MCF 10A (cell line): ENCODE results near the gene RASGRP3. TPM values are rescaled to one million over a fixed set of nuclear protein-coding genes. Genes with fewer than 3 reads are reported as not detected.

Experiments
- BruUV-seq: library from RNA; stranded (reverse); fragments of 400-500 nt; replicated peaks from 2 replicates; lab custom pipeline; 2021; lab: Mats Ljungman, UMichigan
- CTCF ChIA-PET: fragments of 300-600 bp; sonication (Branson Sonifier 250); formaldehyde crosslinking; extraction: SDS; loops from one replicate; lab custom pipeline; 2021; ENCODE audit warnings: antibody characterized with exemption, inconsistent platforms; lab: Yijun Ruan, JAX
- POLR2A ChIA-PET: fragments of 300-600, 350-650 bp; sonication (Branson Sonifier 250); formaldehyde crosslinking; extraction: SDS; loops from one replicate; lab custom pipeline; 2020; ENCODE audit warnings: antibody characterized with exemption, inconsistent platforms; lab: Yijun Ruan, JAX
- DNase-seq: peaks from one replicate; pipeline ENCODE4 v3.0.0-alpha.2; 2018; ENCODE audit not compliant: unreplicated experiment
- H3K27ac Mint-ChIP-seq: one replicate; pipeline ENCODE4 v1.8.0; 2022; ENCODE audit warnings: mild to moderate bottlenecking, low read depth, mixed read lengths; ENCODE audit not compliant: unreplicated experiment
- H3K27me3 Mint-ChIP-seq: one replicate; pipeline ENCODE4 v1.8.0; 2022; ENCODE audit warnings: mixed read lengths; ENCODE audit not compliant: insufficient read depth, unreplicated experiment
- H3K36me3 Mint-ChIP-seq: one replicate; pipeline ENCODE4 v1.8.0; 2022; ENCODE audit warnings: mild to moderate bottlenecking, moderate library complexity, mixed read lengths; ENCODE audit not compliant: insufficient read depth, unreplicated experiment
- H3K4me1 Mint-ChIP-seq: one replicate; pipeline ENCODE4 v1.8.0; 2022; ENCODE audit warnings: mixed read lengths; ENCODE audit not compliant: insufficient read depth, unreplicated experiment
- H3K4me3 Mint-ChIP-seq: one replicate; pipeline ENCODE4 v1.8.0; 2022; ENCODE audit warnings: mild to moderate bottlenecking, moderate library complexity, mixed read lengths; ENCODE audit not compliant: unreplicated experiment
- H3K9me3 Mint-ChIP-seq: one replicate; pipeline ENCODE4 v1.8.0; 2022; ENCODE audit warnings: mixed read lengths; ENCODE audit not compliant: unreplicated experiment
- intact Hi-C: fragments of 100-400 bp; cut with micrococcal nuclease; formaldehyde crosslinking; loops from 2 replicates; pipeline ENCODE4 v1.14.1; 2022
- total RNA-seq: library from RNA; stranded (reverse); gene quantifications from 2 replicates; pipeline ENCODE4 v1.2.3, GENCODE V29; 2022
- TF ChIP-seq, protein P1 (sequence below): fragments of 200-600 bp; IDR thresholded peaks from one replicate; pipeline ENCODE4 v1.8.0; 2022; ENCODE audit warnings: antibody characterized with exemption, mild to moderate bottlenecking; ENCODE audit not compliant: unreplicated experiment

RASGRP3 gene
- total RNA-seq, 1 experiment from 2014 or later: 0.26 TPM

DNA sequence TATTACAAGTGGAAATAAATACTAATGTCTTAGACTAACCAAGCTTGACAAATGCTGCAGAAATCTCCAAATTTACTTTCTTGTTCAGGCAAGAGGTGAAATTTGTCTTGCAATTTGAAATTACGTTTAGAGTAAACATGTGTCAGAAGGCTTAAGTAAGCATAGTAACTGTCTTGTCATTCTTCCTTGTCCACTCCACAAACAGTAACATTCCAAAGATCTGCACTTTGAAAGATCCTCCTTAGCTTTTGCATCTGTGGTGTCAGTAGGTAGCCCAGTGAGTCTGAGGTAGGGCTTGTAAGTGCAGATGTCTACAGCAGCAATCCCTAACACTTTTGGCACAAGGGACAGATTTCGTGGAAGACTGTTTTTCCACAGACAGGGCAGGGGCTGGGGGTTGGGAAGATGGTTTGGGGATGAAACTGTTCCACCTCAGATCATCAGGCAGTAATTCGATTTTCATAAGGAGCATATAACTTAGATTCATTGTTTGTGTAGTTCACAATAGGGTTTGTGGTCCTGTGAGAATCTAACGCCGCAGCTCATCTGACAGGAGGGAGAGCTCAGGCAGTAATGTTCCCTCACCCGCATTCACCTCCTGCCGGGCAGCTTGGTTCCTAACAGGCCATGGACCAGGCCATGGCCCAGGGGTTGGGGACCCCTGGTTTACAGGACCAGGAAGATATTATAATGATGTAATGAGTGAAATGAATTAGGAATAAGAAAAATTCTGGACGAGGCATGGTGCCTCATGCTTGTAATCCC is 18.6 kb downstream of the RASGRP3 start:
- H3K27me3 Mint-ChIP-seq: peaks cover 8% of the 10 kb centered on the region
- CTCF ChIA-PET: no interaction called here
- intact Hi-C loops: no loop called here
- H3K36me3 Mint-ChIP-seq: no peaks in the 10 kb centered on the region
- DNase-seq: no peak
- no peak overlapping the region for H3K4me3 Mint-ChIP-seq
- POLR2A ChIA-PET: no interaction called here
- TF ChIP-seq, protein P1, sequence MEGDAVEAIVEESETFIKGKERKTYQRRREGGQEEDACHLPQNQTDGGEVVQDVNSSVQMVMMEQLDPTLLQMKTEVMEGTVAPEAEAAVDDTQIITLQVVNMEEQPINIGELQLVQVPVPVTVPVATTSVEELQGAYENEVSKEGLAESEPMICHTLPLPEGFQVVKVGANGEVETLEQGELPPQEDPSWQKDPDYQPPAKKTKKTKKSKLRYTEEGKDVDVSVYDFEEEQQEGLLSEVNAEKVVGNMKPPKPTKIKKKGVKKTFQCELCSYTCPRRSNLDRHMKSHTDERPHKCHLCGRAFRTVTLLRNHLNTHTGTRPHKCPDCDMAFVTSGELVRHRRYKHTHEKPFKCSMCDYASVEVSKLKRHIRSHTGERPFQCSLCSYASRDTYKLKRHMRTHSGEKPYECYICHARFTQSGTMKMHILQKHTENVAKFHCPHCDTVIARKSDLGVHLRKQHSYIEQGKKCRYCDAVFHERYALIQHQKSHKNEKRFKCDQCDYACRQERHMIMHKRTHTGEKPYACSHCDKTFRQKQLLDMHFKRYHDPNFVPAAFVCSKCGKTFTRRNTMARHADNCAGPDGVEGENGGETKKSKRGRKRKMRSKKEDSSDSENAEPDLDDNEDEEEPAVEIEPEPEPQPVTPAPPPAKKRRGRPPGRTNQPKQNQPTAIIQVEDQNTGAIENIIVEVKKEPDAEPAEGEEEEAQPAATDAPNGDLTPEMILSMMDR: no peak
- H3K27ac Mint-ChIP-seq: no peak overlapping the region
- peaks cover 6% of the 10 kb centered on the region for H3K9me3 Mint-ChIP-seq
- H3K4me1 Mint-ChIP-seq: peaks cover 7% of the 10 kb centered on the region
- no TSS peak for BruUV-seq

DNA sequence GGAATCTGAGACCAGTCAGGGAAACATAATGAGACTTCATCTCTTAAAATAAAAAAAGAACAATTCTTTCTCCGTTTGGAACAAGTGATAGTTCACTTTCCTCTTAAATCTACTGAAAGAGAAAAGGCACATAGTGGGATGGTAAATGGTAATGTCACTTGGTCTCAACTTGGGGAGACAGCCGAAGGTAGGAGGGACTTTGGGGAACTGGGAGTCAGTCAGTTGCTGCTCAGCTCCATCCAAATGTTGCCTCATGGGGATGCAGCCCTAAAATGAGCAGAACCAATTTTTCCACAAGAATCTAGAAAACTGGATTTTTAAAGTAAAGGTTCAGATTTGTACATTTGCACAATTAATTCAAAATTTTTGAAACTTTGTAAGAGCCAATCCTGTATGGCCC is 19.2 kb downstream of the RASGRP3 start:
- H3K27me3 Mint-ChIP-seq: peaks cover 14% of the 10 kb centered on the region
- peaks cover 11% of the 10 kb centered on the region for H3K9me3 Mint-ChIP-seq
- TF ChIP-seq, protein P1: no peak
- ChIA-PET CTCF (no interaction called here), POLR2A (no interaction called here)
- no peak overlapping the region for H3K4me3 Mint-ChIP-seq
- intact Hi-C loops: no loop called here
- no peak for DNase-seq
- H3K36me3 Mint-ChIP-seq: no peaks in the 10 kb centered on the region
- H3K27ac Mint-ChIP-seq: no peak overlapping the region
- peaks cover 7% of the 10 kb centered on the region for H3K4me1 Mint-ChIP-seq
- no TSS peak for BruUV-seq

DNA sequence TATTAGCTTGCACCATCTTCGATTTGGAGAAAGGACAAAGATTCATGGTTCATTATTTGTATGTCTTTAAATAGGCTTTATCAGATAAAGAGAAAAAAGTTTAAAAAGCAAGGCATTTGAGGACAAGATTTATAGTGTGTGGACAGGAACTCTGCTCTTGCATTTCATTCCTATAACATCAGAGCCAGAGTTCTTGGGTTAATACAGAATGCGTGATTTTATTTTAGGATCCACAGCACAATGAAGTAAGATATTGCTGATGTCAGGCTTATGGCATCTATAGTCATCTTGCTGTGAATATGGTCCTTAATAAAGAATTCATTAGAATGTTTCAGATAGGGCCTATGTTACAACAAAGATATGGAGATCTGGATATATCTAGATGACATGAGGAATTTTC is 19.7 kb downstream of the RASGRP3 start:
- intact Hi-C loops: no loop called here
- H3K27ac Mint-ChIP-seq: no peak overlapping the region
- POLR2A ChIA-PET: no interaction called here

DNA sequence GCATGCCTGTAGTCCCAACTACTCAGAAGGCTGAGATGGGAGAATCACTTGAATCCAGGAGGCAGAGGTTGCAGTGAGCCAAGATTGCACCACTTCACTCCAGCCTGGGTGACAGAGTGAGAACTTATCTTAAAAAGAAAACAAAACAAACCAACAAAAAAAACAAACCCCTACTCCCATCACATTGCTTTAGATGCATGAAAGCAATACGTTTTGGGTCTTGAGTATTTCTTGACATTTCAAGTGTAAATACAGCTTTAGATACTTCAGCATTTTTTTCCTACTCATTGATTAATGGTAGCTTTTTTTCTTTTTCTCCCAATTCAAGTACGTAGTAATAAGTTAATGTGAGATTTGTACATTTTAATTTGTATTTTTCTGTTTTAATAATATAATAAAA is 20.3 kb downstream of the RASGRP3 start:
- DNase-seq: no peak
- CTCF ChIA-PET: no interaction called here
- H3K27ac Mint-ChIP-seq: no peak overlapping the region
- no peaks in the 10 kb centered on the region for H3K36me3 Mint-ChIP-seq
- peaks cover 7% of the 10 kb centered on the region for H3K4me1 Mint-ChIP-seq
- peaks cover 11% of the 10 kb centered on the region for H3K9me3 Mint-ChIP-seq
- no TSS peak for BruUV-seq
- no peak overlapping the region for H3K4me3 Mint-ChIP-seq
- POLR2A ChIA-PET: no interaction called here
- intact Hi-C loops: no loop called here
- TF ChIP-seq, protein P1: no peak
- peaks cover 20% of the 10 kb centered on the region for H3K27me3 Mint-ChIP-seq

More for the DNA sequence above, 19.7 kb downstream of the RASGRP3 start:
- DNase-seq: no peak
- BruUV-seq: no TSS peak
- Mint-ChIP-seq H3K9me3 (peaks cover 11% of the 10 kb centered on the region), H3K27me3 (peaks cover 15% of the 10 kb centered on the region), H3K4me3 (no peak overlapping the region), H3K36me3 (no peaks in the 10 kb centered on the region), H3K4me1 (peaks cover 7% of the 10 kb centered on the region)
- TF ChIP-seq, protein P1: no peak
- CTCF ChIA-PET: no interaction called here
